Activated naive CD8-positive, alpha-beta T cell (primary cell): ENCODE results near the gene STX12.
A peak's percentile ranks its signal among the peaks of the same experiment; 100 is the strongest.

Experiments
- H3K27ac Mint-ChIP-seq: one replicate; pipeline ENCODE4 v1.8.0; 2021; ENCODE audit warnings: mixed read lengths
- H3K27me3 Mint-ChIP-seq: one replicate; pipeline ENCODE4 v1.8.0; 2021; ENCODE audit warnings: mixed read lengths
- H3K36me3 Mint-ChIP-seq: one replicate; pipeline ENCODE4 v1.8.0; 2021; ENCODE audit warnings: mixed read lengths
- H3K4me1 Mint-ChIP-seq: one replicate; pipeline ENCODE4 v1.8.0; 2021; ENCODE audit warnings: low read depth, mixed read lengths
- H3K4me3 Mint-ChIP-seq: one replicate; pipeline ENCODE4 v1.8.0; 2021; ENCODE audit warnings: mild to moderate bottlenecking, mixed read lengths
- H3K9me3 Mint-ChIP-seq: one replicate; pipeline ENCODE4 v1.8.0; 2021; ENCODE audit warnings: low read depth, mixed read lengths

The STX12 gene

GRCh38 chr1:27772932-27773825, at the start of gene STX12:
STX12 (plus strand) TSS chr1:27773219; CDS start chr1:27773308, 89 bp downstream.
- Mint-ChIP-seq H3K4me1 (peaks cover 31% of the 10 kb centered on the region), H3K36me3 (peaks cover 4% of the 10 kb centered on the region), H3K9me3 (no peaks in the 10 kb centered on the region), H3K27ac (peak within 1 kb of the TSS; percentile 95), H3K4me3 (peak within 1 kb of the TSS; percentile 95), H3K27me3 (no peaks in the 10 kb centered on the region)

DNA sequence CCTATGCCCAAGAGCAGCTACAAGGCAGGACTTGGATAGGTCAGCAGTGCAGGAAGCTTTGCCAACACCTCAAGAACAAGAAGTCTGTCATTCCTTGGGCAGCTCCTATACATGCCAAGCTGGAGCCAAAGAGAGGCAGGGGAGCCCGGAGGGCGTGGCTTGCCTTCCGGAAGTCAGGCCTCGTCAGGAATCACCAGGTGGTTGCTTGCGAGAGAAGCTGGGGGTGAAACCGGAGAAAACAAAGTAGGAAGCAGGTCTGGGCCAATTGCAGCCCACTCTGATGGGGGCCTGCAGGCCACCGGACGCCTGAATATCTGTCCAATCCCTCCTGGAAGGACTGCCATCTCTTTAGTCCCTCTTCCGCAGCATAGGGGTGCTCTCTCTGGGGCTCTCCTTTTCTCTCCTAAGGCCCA, 48.1 kb upstream of the STX12 start:
- Mint-ChIP-seq H3K4me1 (peaks cover 20% of the 10 kb centered on the region), H3K9me3 (no peaks in the 10 kb centered on the region), H3K27ac (peak overlapping the region; percentile 90), H3K36me3 (no peaks in the 10 kb centered on the region), H3K4me3 (peak overlapping the region; percentile 86), H3K27me3 (no peaks in the 10 kb centered on the region)

DNA sequence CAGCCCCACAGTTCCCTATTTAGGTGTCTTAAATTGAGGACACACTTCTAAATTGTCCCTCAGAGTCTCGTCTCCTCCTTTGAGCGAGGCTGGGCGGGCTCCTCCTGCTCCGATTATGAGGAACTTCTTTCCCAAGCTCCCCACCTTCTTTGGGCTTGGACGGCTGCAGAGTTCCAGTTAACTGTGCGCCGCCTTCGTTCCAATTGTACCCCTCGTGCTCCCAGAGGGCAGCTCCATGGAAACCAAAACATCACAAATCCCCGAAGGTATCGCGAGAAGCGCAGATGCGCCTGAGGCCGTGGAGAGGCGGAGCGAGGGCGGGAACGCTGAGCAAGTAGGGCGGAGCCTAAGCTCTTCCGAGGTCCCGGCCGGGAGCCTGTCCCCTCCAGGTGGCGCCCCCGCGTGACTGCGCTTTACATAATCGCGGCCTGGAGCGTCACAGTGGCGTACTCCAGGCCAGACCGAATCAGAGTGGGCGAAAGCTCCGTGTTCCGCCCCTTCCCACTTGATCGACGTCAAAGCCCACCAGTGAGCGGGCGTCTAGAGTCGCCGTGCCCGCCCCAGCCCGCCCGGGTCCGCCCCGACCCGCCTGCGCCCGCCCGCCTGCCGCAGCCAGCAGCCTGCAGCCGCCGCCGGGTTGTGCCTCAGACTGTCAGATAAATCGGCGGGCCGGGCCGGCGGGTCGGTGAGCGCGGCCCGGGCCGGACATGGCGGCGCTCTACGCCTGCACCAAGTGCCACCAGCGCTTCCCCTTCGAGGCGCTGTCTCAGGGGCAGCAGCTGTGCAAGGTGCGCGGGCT, 47.4 kb upstream of the STX12 start, which contains the start of gene FAM76A:
FAM76A (plus strand) TSS at position 588 of the 799 bp plus-strand sequence; CDS start at position 708, 120 bp downstream.
- Mint-ChIP-seq H3K4me1 (peaks cover 21% of the 10 kb centered on the region), H3K4me3 (peak within 1 kb of the TSS; percentile 88)

DNA sequence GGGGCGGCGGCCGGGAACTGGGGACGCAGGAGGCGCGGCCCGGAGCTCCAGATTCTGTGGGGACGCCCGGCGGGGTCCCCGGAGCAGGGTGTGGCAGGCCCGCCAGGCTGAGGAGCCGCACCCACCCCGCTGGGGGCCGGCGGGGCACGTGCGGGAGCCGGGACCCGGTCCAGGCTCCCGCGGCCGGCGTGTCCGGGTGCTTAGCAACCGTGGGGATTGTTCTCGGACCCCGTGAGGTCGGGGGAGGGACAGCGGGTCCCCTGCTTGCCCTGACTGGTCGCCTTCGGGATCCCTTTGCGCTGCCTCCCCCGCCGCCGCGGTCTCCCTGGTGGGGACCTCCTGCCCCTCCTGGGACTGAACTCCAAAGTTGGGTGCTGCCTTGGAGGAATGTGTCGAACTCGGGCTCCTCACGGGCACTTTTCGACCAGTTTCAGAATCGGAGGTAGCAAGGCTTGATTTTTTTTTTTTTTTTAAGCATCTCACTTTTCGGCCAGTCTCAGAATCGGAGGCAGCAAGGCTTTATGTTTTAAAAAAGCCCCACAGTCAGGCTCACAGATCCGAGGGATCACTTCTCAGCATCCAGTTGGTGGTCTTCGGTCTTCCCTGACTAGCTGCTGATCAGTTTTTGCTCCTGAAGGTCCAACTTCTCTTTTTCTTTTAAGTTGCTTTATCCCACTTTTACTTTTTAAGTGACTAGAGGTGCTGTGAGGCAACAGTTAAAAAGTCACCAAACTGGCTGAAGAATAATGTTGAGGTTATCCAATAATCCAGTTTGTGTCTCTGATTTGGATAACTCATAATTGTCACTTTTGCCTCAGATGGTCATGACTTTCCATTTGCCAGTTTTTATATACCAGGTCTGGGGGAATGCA, 46.6 kb upstream of the STX12 start:
- H3K27ac Mint-ChIP-seq, result peak overlapping the region; percentile 66

More for the DNA sequence above, 47.4 kb upstream of the STX12 start, which contains the start of gene FAM76A:
- Mint-ChIP-seq H3K9me3 (no peaks in the 10 kb centered on the region), H3K36me3 (no peaks in the 10 kb centered on the region), H3K27ac (peak within 1 kb of the TSS; percentile 90), H3K27me3 (no peaks in the 10 kb centered on the region)

DNA sequence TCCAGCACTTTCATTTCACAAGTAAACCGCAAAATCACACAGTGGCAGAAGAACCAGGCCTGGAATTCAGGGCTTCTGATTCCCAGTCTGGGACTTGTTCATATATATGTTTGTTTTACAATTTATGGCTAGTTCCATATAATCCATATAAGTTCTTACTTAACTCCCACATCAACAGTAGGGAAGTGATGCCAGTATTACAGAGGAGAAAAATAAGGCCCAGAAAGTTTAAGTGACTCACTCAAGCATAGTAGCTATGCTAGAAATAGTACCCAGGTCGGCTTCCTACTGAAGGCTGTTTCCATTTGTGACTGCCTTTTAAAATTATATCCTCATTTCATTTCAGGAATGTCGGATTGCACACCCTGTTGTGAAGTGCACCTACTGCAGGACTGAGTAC, 45.9 kb upstream of the STX12 start:
- Mint-ChIP-seq H3K4me3 (peak overlapping the region; percentile 88), H3K36me3 (peaks cover 3% of the 10 kb centered on the region), H3K9me3 (no peaks in the 10 kb centered on the region), H3K27ac (no peak overlapping the region), H3K4me1 (peaks cover 24% of the 10 kb centered on the region), H3K27me3 (no peaks in the 10 kb centered on the region)

More for the DNA sequence above, 46.6 kb upstream of the STX12 start:
- no peaks in the 10 kb centered on the region for H3K27me3 Mint-ChIP-seq
- H3K36me3 Mint-ChIP-seq, result peaks cover 3% of the 10 kb centered on the region
- H3K4me3 Mint-ChIP-seq, result peak overlapping the region; percentile 88
- H3K4me1 Mint-ChIP-seq, result peaks cover 24% of the 10 kb centered on the region
- no peaks in the 10 kb centered on the region for H3K9me3 Mint-ChIP-seq

GRCh38 chr1:27736252-27736651, 36.8 kb upstream of the STX12 start:
- Mint-ChIP-seq H3K36me3 (peaks cover 24% of the 10 kb centered on the region), H3K4me3 (no peak overlapping the region), H3K4me1 (peaks cover 3% of the 10 kb centered on the region), H3K9me3 (no peaks in the 10 kb centered on the region), H3K27ac (no peak overlapping the region), H3K27me3 (no peaks in the 10 kb centered on the region)

DNA sequence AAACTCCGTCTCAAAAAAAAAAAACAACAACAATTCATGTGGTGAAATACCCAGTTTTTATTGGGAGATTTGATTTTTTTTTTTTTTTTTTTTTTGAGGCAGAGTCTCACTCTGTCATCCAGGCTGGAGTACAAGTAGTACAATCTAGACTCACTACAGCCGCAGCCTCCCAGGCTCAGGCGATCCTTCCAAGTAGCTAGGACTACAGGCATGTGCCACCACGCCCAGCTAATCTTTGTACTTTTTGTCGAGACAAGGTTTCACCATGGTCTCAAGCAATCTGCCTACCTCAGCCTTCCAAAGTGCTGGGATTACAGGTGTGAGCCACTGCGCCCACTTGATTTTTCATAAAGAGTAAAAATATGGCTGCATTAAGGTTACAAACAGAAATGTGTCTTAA, 31.9 kb upstream of the STX12 start:
- Mint-ChIP-seq H3K27ac (no peak overlapping the region), H3K4me1 (no peaks in the 10 kb centered on the region), H3K9me3 (no peaks in the 10 kb centered on the region), H3K4me3 (no peak overlapping the region), H3K36me3 (peaks cover 27% of the 10 kb centered on the region), H3K27me3 (no peaks in the 10 kb centered on the region)

DNA sequence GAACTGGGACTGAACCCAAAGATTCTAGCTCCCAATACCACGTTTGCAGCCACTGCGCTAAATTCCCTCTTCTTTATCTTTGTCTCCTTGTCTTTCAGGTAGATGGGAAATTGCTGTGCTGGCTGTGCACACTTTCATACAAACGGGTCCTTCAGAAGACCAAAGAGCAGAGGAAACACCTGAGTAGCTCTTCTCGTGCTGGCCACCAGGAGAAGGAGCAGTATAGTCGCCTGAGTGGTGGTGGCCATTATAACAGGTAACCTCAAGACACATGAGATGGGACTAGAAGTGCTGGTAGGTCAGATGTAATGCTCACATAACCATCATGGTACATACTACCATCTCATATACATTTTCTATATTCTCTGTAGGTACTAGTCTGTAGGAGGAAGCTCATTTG, 28.5 kb upstream of the STX12 start:
- H3K36me3 Mint-ChIP-seq, result peaks cover 19% of the 10 kb centered on the region
- no peaks in the 10 kb centered on the region for H3K27me3 Mint-ChIP-seq
- H3K4me1 Mint-ChIP-seq, result no peaks in the 10 kb centered on the region
- H3K9me3 Mint-ChIP-seq, result no peaks in the 10 kb centered on the region
- no peak overlapping the region for H3K27ac Mint-ChIP-seq
- H3K4me3 Mint-ChIP-seq, result no peak overlapping the region

DNA sequence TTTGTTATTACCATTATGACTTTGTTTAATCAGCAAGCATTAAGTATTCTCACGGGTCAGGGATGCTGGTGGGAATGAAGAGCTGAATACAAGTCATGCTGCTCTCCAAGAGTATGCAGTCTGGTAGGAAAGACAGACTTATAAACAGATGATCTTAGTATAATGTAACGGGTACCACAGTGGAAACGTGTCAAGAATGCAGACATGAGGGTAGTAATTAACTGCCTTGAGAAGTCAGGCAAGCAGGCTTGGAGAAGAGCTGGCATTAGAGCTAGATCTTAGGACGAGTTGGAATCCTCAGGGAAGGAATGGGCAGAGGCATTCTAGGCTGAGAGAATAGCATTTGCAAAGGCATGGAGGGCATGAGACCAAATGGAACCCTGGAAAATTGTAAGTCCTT, 27.6 kb upstream of the STX12 start:
- Mint-ChIP-seq H3K9me3 (no peaks in the 10 kb centered on the region), H3K27ac (no peak overlapping the region), H3K27me3 (no peaks in the 10 kb centered on the region), H3K36me3 (peaks cover 20% of the 10 kb centered on the region), H3K4me1 (no peaks in the 10 kb centered on the region), H3K4me3 (no peak overlapping the region)

DNA sequence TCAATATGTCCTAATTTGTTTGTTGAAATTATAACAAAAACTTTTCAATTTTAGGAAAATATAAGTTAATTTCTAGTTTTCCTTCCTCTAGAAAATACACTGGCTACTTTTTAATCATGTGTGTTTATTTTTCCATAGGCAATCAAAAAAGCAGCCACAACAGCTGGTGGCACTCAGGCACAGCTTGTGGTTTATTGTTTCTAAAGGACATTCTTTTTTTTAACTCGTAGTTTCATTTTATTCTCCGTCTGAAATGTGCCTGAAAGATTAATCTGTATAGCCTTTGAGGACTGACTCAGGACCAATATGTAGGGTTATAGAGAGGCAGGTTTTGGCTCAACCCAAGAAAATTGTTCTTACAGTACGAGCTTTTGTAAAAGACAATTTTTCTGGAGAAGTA, 20.7 kb upstream of the STX12 start:
- H3K4me1 Mint-ChIP-seq, result no peaks in the 10 kb centered on the region
- H3K27me3 Mint-ChIP-seq, result no peaks in the 10 kb centered on the region
- H3K4me3 Mint-ChIP-seq, result no peak overlapping the region
- H3K9me3 Mint-ChIP-seq, result no peaks in the 10 kb centered on the region
- H3K36me3 Mint-ChIP-seq, result peaks cover 5% of the 10 kb centered on the region
- H3K27ac Mint-ChIP-seq, result no peak overlapping the region

- H3K4me1 Mint-ChIP-seq, result no peaks in the 10 kb centered on the region
- H3K4me3 Mint-ChIP-seq, result no peak overlapping the region
- H3K9me3 Mint-ChIP-seq, result no peaks in the 10 kb centered on the region
- H3K36me3 Mint-ChIP-seq, result peaks cover 10% of the 10 kb centered on the region
- no peak overlapping the region for H3K27ac Mint-ChIP-seq
- H3K27me3 Mint-ChIP-seq, result no peaks in the 10 kb centered on the region
Observed at GRCh38 chr1:27755286-27755685, 17.7 kb upstream of the STX12 start.

GRCh38 chr1:27755865-27756264, 17.2 kb upstream of the STX12 start:
- peaks cover 10% of the 10 kb centered on the region for H3K36me3 Mint-ChIP-seq
- H3K4me1 Mint-ChIP-seq, result no peaks in the 10 kb centered on the region

DNA sequence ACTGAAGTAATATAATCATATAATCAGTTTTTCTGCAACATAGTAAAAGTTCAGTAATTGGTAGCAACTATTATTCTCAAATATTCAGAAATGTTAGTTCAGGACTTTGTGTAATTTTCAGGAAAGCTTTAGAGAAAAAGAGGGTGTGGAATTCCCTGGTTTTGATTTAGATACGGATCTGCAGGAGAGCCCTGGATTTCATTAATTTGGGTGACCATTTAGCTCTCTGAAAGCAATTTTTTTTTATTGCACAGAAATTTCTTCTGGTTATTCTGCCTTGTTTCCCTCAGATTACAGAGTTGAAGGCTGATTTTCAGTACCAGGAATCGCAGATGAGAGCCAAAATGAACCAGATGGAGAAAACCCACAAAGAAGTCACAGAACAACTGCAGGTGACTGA, 13.8 kb upstream of the STX12 start:
- H3K36me3 Mint-ChIP-seq, result peaks cover 8% of the 10 kb centered on the region
- H3K27ac Mint-ChIP-seq, result no peak overlapping the region

More at GRCh38 chr1:27755865-27756264, 17.2 kb upstream of the STX12 start:
- Mint-ChIP-seq H3K4me3 (no peak overlapping the region), H3K27me3 (no peaks in the 10 kb centered on the region), H3K9me3 (no peaks in the 10 kb centered on the region), H3K27ac (no peak overlapping the region)

DNA sequence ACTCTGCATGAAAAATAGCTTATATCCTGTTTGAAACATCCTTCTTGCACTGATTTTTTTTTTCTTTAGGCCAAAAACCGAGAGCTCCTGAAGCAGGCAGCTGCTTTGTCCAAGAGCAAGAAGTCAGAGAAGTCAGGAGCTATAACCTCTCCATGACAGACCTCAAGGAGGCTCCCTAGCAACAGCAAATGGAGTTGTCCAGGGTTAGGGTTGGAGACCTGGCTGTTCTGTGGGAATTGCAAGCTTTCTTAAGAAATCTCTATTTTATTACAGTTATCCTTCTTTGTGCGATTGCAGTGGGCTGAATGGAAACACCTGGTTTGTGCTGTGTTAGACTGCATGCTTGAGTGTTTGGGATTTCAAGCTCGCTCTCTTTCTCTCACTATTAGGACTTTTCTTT, 12.6 kb upstream of the STX12 start:
- no peak overlapping the region for H3K27ac Mint-ChIP-seq
- no peaks in the 10 kb centered on the region for H3K27me3 Mint-ChIP-seq
- no peak overlapping the region for H3K4me3 Mint-ChIP-seq
- peaks cover 8% of the 10 kb centered on the region for H3K36me3 Mint-ChIP-seq
- no peaks in the 10 kb centered on the region for H3K9me3 Mint-ChIP-seq
- H3K4me1 Mint-ChIP-seq, result no peaks in the 10 kb centered on the region

More for the DNA sequence above, 13.8 kb upstream of the STX12 start:
- H3K9me3 Mint-ChIP-seq, result no peaks in the 10 kb centered on the region
- H3K4me1 Mint-ChIP-seq, result no peaks in the 10 kb centered on the region
- H3K27me3 Mint-ChIP-seq, result no peaks in the 10 kb centered on the region
- H3K4me3 Mint-ChIP-seq, result no peak overlapping the region
